ENCODE measurements around the gene C20orf96. TPM values are rescaled to one million over a fixed set of nuclear protein-coding genes. Genes with fewer than 3 reads are reported as not detected.

Gene C20orf96
- total RNA-seq, 1 donor from 2014 or later: 0.79 TPM

GRCh38 chr20:278181-278580 lies 12.4 kb downstream of the C20orf96 start:
- TF ChIP-seq CTCF (IDR thresholded peaks at IDR 0.05; ENCODE audit: insufficient read depth, low read length, severe bottlenecking): no peak
- FAIRE-seq (no peak), DNase-seq (ENCODE audit: low read depth) (no peak)
- Histone ChIP-seq H3K27me3 (ENCODE audit: control insufficient read depth, insufficient read depth, low read length) (no peaks in the 10 kb centered on the region), H3K4me3 (ENCODE audit: low read depth, low read length) (no peak overlapping the region), H3K36me3 (ENCODE audit: control insufficient read depth, insufficient read depth, low read length) (no peaks in the 10 kb centered on the region)

DNA sequence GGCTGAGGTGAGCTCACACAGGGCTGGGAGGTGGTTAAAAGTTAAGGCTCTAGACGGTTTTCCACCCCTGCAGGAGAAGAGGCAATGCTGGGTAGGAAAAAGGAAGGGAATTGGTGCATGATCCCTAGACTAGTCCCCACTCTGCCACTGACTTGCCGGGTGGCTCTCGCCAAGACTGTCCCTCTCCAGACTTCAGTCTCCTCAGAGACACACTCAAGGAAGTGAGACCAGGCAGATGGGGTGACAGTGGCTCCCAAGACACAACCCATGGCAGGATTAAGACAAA lies 13.1 kb downstream of the C20orf96 start:
- H3K27me3 ChIP-seq (ENCODE audit: control insufficient read depth, insufficient read depth, low read length): no peaks in the 10 kb centered on the region
- no peak for DNase-seq (ENCODE audit: low read depth)
- TF ChIP-seq CTCF (IDR thresholded peaks at IDR 0.05; ENCODE audit: insufficient read depth, low read length, severe bottlenecking): no peak
- no peak overlapping the region for H3K4me3 ChIP-seq (ENCODE audit: low read depth, low read length)
- H3K36me3 ChIP-seq (ENCODE audit: control insufficient read depth, insufficient read depth, low read length): no peaks in the 10 kb centered on the region
- peak; percentile 36 for FAIRE-seq

GRCh38 chr20:276620-277495 lies 13.7 kb downstream of the C20orf96 start:
- Histone ChIP-seq H3K4me3 (ENCODE audit: low read depth, low read length) (no peak overlapping the region), H3K36me3 (ENCODE audit: control insufficient read depth, insufficient read depth, low read length) (no peaks in the 10 kb centered on the region), H3K27me3 (ENCODE audit: control insufficient read depth, insufficient read depth, low read length) (no peaks in the 10 kb centered on the region)
- TF ChIP-seq CTCF (IDR thresholded peaks at IDR 0.05; ENCODE audit: insufficient read depth, low read length, severe bottlenecking): no peak
- no peak for FAIRE-seq
- DNase-seq (ENCODE audit: low read depth): no peak

DNA sequence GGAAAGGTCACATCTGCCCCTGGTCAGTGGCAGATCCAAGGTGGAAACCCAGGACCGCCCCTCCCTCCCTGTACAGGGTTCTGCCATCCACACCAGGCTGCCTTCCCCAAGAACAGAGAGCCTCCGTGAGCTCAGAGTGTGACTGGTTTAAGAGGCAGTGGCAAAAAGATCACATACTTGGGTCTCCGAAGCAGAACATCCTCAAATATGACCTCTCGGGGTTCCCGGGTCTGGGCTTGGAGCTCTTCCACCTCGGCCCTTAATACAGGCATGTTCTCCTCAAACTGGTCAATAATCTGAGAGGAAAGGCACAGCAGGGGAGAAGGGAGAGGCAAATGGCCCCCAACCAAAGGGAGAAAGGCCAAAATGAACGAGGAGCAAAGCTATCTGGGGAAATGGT lies 14.8 kb downstream of the C20orf96 start:
- no peak overlapping the region for H3K4me3 ChIP-seq (ENCODE audit: low read depth, low read length)
- no peak for DNase-seq (ENCODE audit: low read depth)
- TF ChIP-seq CTCF (IDR thresholded peaks at IDR 0.05; ENCODE audit: insufficient read depth, low read length, severe bottlenecking): no peak
- no peaks in the 10 kb centered on the region for H3K27me3 ChIP-seq (ENCODE audit: control insufficient read depth, insufficient read depth, low read length)
- FAIRE-seq: no peak
- no peaks in the 10 kb centered on the region for H3K36me3 ChIP-seq (ENCODE audit: control insufficient read depth, insufficient read depth, low read length)

- no peak for FAIRE-seq
- TF ChIP-seq CTCF (IDR thresholded peaks at IDR 0.05; ENCODE audit: insufficient read depth, low read length, severe bottlenecking): no peak
Measured at GRCh38 chr20:273884-274283, 16.7 kb downstream of the C20orf96 start.

GRCh38 chr20:272718-273117 lies 17.8 kb downstream of the C20orf96 start:
- H3K4me3 ChIP-seq (ENCODE audit: low read depth, low read length): no peak overlapping the region
- FAIRE-seq (no peak), DNase-seq (ENCODE audit: low read depth) (no peak)
- no peaks in the 10 kb centered on the region for H3K36me3 ChIP-seq (ENCODE audit: control insufficient read depth, insufficient read depth, low read length)
- no peak for TF ChIP-seq CTCF (IDR thresholded peaks at IDR 0.05; ENCODE audit: insufficient read depth, low read length, severe bottlenecking)
- no peaks in the 10 kb centered on the region for H3K27me3 ChIP-seq (ENCODE audit: control insufficient read depth, insufficient read depth, low read length)

More at GRCh38 chr20:273884-274283, 16.7 kb downstream of the C20orf96 start:
- Histone ChIP-seq H3K27me3 (ENCODE audit: control insufficient read depth, insufficient read depth, low read length) (no peaks in the 10 kb centered on the region), H3K4me3 (ENCODE audit: low read depth, low read length) (no peak overlapping the region), H3K36me3 (ENCODE audit: control insufficient read depth, insufficient read depth, low read length) (no peaks in the 10 kb centered on the region)
- no peak for DNase-seq (ENCODE audit: low read depth)
